ENCODE data around the gene ARL10.

GRCh38 chr5:176425791-176426190 lies 60.5 kb downstream of the ARL10 start:
- no peak for TF ChIP-seq POLR2A (IDR thresholded peaks at IDR 0.05)
- TF ChIP-seq CTCF (IDR thresholded peaks at IDR 0.05) = no peak
- TF ChIP-seq POLR2AphosphoS5 (IDR thresholded peaks at IDR 0.05) = no peak
